Sigmoid colon (tissue), 7 donors: ENCODE measurements around the gene SUMF1. TPM values are rescaled to one million over a fixed set of nuclear protein-coding genes. Genes with fewer than 3 reads are reported as not detected.
A peak's percentile ranks its signal among the peaks of the same experiment; 100 is the strongest.

Experiments
- DNase-seq: peaks from one replicate; pipeline ENCODE4 v3.0.0-alpha.2; 2019
- H3K27ac ChIP-seq, 4 donors: fragments of 200-600 bp; sonication (generic); one replicate each; pipeline ENCODE4 v1.5.1; 2016 to 2019; ENCODE audit warnings: mild to moderate bottlenecking in 1 of 4
- H3K27me3 ChIP-seq, 3 donors: fragments of 200-600 bp; sonication (generic); one replicate each; pipeline ENCODE4 v1.5.1; 2019; ENCODE audit warnings: mild to moderate bottlenecking in 1 of 3
- H3K36me3 ChIP-seq, 4 donors: fragments of 200-600 bp; sonication (generic); one replicate each; pipeline ENCODE4 v1.5.1; 2016 to 2019
- H3K4me1 ChIP-seq, 4 donors: fragments of 200-600 bp; sonication (generic); one replicate each; pipeline ENCODE4 v1.5.1; 2017 to 2019
- H3K4me3 ChIP-seq, 4 donors: fragments of 200-600 bp; sonication (generic); one replicate each; pipeline ENCODE4 v1.5.1; 2017 to 2019; ENCODE audit warnings: mild to moderate bottlenecking in 2 of 4, moderate library complexity in 1 of 4
- H3K9me3 ChIP-seq, 4 donors: fragments of 200-600 bp in 3 of 4; sonication (generic) in 3 of 4; one replicate each; pipeline versions ENCODE4 v1.5.1 to v1.6.1; 2013 to 2019
- EP300 ChIP-seq, 4 donors: sonication (generic); formaldehyde crosslinking; IDR thresholded peaks; one replicate each; pipeline ENCODE4 v1.6.1; 2017; ENCODE audit warnings: antibody characterized with exemption in 4 of 4
- POLR2A ChIP-seq, 2 donors: fragments of 450-650 bp; IDR thresholded peaks; one replicate each; pipeline ENCODE4 v1.6.1; 2016; ENCODE audit warnings: antibody characterized with exemption in 2 of 2, mild to moderate bottlenecking in 2 of 2, moderate library complexity in 2 of 2
- POLR2AphosphoS5 ChIP-seq, 4 donors: sonication (generic); formaldehyde crosslinking; IDR thresholded peaks; one replicate each; pipeline ENCODE4 v1.6.1; 2017; ENCODE audit warnings: antibody characterized with exemption in 4 of 4
- WGBS, 2 donors: extraction: QIAGEN DNeasy Blood & Tissue Kit; methylation state at CpG; one replicate each; pipeline ENCODE4 v1.1.7; 2013; 5-methylcytosine and 5-hydroxymethylcytosine counted together
- intact Hi-C: fragments of 100-400 bp; cut with DNase I; formaldehyde crosslinking; loops from one replicate; pipeline ENCODE4 v1.15.1; 2023
- polyA plus RNA-seq, 3 donors: library from polyadenylated mRNA; stranded (reverse); fragments of 200-250 nt; gene quantifications; one replicate each; pipeline ENCODE4 v1.2.3, GENCODE V29; 2013
- total RNA-seq, 4 donors: library from RNA; depleted of rRNA; stranded (reverse); fragments of >200 nt; gene quantifications; one replicate each; pipeline ENCODE4 v1.1.0, GENCODE V29; 2016
- TF ChIP-seq, protein P1 (sequence below), 4 experiments: fragments of 450-650 bp in 3 of 4; fragments of 200-600 bp in 1 of 4; IDR thresholded peaks; one replicate each; pipeline ENCODE4 v1.5.1; 2016 to 2019; ENCODE audit warnings: antibody characterized with exemption in 4 of 4, mild to moderate bottlenecking in 3 of 4, moderate library complexity in 2 of 4
- donor health status: healthy with polysubstance abuse.
- donor health status: Bipolar disorder and iron deficiency.
- donor health status: healthy.

The SUMF1 gene
- total and polyA plus RNA-seq, 7 donors: 8.4 to 57.4 (median 23.3) TPM

DNA sequence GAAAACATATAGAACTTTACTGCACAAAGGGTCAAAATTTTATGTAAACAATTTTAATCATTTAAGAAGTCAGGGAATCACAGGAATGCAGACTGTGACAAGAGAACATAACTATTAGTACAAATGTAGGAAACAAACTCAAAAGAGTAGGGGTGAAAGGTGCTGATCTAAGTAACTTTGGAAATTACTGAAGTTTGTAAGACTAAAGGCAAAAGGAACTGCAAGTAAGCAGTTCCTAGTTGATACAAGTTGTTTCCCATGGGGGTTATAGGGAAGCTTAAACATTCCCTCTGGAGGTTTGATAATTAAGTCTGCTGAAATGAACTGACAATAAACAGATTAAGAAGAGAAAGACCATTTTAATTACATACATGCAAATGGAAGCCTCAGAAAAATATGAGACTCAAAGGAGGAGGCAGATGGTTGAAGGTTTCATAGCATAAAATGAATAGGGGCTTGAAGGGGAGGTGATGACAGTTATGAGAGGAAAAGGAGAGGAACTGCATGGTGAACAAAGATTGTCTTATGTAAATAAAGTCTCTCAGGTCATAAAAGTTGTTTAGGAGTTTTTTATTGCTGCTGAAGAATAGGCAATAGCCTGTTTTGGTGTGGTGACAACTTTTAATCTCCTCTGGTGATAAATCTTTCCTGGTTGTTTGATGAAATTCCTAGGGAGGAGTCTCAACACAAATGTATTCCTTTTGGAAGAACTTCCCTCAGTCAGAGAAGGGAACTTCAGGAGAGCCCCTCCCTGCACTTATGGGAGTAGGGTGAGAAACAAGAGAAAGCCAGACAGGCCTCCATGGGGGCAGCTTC, 146.8 kb downstream of the SUMF1 start:
- H3K4me1 ChIP-seq: peaks cover 0 to 22% (median 18%) of the 10 kb centered on the region in 4 donors
- no peak for DNase-seq
- H3K9me3 ChIP-seq: no peaks in the 10 kb centered on the region
- peaks cover 0 to 17% (median 4%) of the 10 kb centered on the region in 4 donors for H3K36me3 ChIP-seq
- intact Hi-C loops: no loop called here
- H3K4me3 ChIP-seq: no peak overlapping the region
- TF ChIP-seq POLR2AphosphoS5 (IDR thresholded peaks at IDR 0.05) (peak in 2 of 4 donors; percentile 38 to 43), POLR2A (IDR thresholded peaks at IDR 0.05) (no peak)
- H3K27me3 ChIP-seq: no peaks in the 10 kb centered on the region
- H3K27ac ChIP-seq: peak overlapping the region in 2 of 4 donors; percentile 15 to 20

DNA sequence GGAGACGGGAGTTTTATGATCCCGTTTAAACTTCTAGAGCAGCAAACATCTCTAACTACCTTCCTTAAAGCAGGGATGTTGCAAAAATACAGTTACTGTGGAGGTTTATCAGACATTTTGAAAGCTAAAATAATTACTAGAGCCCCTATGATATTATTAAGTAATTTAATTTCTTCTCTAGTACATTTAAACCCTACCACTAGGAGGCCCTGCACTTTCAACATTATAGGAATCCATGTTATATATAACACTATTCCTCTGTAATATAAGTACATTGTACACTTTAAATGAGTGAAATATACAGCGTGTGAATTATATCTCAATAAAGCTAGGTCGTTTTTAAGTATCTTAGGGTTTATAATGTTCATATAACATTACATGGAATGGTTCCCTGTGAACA, 152.4 kb downstream of the SUMF1 start:
- Histone ChIP-seq H3K9me3 (no peaks in the 10 kb centered on the region), H3K4me1 (peaks cover 0 to 6% (median 1%) of the 10 kb centered on the region in 4 donors), H3K4me3 (no peak overlapping the region), H3K27ac (peak overlapping the region in 1 of 4 donors; percentile 4), H3K36me3 (peaks cover 0 to 37% (median 4%) of the 10 kb centered on the region in 4 donors), H3K27me3 (no peaks in the 10 kb centered on the region)
- intact Hi-C loops: no loop called here
- 68 to 90% methylated on average over 4 of the region's 4 CpGs for WGBS, 2 donors
- TF ChIP-seq POLR2AphosphoS5 (IDR thresholded peaks at IDR 0.05) (no peak), POLR2A (IDR thresholded peaks at IDR 0.05) (no peak), EP300 (IDR thresholded peaks at IDR 0.05) (no peak)
- TF ChIP-seq, protein P1, sequence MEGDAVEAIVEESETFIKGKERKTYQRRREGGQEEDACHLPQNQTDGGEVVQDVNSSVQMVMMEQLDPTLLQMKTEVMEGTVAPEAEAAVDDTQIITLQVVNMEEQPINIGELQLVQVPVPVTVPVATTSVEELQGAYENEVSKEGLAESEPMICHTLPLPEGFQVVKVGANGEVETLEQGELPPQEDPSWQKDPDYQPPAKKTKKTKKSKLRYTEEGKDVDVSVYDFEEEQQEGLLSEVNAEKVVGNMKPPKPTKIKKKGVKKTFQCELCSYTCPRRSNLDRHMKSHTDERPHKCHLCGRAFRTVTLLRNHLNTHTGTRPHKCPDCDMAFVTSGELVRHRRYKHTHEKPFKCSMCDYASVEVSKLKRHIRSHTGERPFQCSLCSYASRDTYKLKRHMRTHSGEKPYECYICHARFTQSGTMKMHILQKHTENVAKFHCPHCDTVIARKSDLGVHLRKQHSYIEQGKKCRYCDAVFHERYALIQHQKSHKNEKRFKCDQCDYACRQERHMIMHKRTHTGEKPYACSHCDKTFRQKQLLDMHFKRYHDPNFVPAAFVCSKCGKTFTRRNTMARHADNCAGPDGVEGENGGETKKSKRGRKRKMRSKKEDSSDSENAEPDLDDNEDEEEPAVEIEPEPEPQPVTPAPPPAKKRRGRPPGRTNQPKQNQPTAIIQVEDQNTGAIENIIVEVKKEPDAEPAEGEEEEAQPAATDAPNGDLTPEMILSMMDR (IDR thresholded peaks at IDR 0.05): no peak
- DNase-seq: no peak

DNA sequence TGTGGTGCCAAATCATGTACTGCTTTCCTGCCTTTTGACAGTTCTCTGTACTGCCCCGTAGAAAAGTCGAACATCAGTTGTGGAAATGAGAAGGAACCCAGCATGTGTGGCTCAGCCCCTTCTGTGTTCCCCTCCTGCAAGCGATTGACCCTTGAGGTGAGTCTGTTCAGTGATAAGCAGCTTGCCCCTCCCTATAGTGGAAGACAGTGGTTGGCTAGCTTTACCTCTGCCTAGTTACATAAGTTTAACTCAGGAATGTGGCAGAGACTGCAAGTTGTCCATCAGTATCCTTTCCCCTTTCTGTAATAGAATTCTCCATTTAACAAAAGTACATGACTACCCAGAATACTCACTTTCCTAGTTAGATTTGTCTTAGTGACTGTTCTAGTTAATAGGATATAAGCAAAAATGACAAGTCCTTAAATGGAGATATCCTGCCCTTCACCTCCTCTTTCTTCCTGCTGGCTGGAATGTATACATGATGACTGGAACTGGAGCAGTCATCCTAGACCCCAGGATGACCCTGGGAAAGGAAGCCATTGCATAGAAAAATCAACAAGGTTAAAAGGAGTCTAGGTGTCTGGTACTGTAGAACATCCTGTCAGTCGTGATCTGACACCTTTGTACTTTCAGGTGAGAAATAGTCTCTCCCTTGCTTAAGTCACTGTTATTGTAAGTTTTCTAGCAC, 153.3 kb downstream of the SUMF1 start:
- Histone ChIP-seq H3K27ac (peak overlapping the region in 1 of 4 donors; percentile 4), H3K36me3 (peaks cover 0 to 37% (median 4%) of the 10 kb centered on the region in 4 donors), H3K27me3 (no peaks in the 10 kb centered on the region), H3K4me1 (peaks cover 0 to 12% (median 0%) of the 10 kb centered on the region in 4 donors), H3K9me3 (no peaks in the 10 kb centered on the region), H3K4me3 (no peak overlapping the region)
- TF ChIP-seq POLR2AphosphoS5 (IDR thresholded peaks at IDR 0.05) (no peak), EP300 (IDR thresholded peaks at IDR 0.05) (no peak), POLR2A (IDR thresholded peaks at IDR 0.05) (no peak)
- TF ChIP-seq, protein P1 (IDR thresholded peaks at IDR 0.05): no peak
- intact Hi-C loops: no loop called here
- WGBS, 2 donors: 85 to 90% methylated on average over 4 of the region's 4 CpGs
- no peak for DNase-seq

DNA sequence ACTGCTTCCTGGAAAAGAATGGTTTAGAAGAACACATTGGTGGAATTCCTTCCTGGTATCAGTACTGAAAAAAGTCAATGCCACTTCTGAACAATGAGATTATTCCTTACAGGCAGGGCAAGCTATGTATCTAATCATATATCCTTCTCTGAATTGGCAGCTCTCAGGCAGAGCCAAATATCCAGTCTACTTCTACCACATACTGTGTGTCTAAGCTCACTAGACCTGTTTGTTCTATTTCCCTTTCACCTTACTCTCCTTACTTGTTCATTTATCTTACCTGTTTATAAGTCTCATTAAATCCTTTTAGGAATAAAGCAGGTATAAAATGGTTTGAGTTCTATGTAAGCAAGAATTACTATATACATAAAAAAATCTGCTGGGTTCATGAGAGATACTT, 155.6 kb downstream of the SUMF1 start:
- Histone ChIP-seq H3K36me3 (peaks cover 0 to 30% (median 2%) of the 10 kb centered on the region in 4 donors), H3K27ac (no peak overlapping the region), H3K4me3 (no peak overlapping the region), H3K9me3 (no peaks in the 10 kb centered on the region), H3K27me3 (no peaks in the 10 kb centered on the region), H3K4me1 (peaks cover 0 to 25% (median 17%) of the 10 kb centered on the region in 4 donors)
- no peak for DNase-seq
- TF ChIP-seq, protein P1 (IDR thresholded peaks at IDR 0.05): no peak
- no peak for TF ChIP-seq POLR2A (IDR thresholded peaks at IDR 0.05)
- no peak for TF ChIP-seq EP300 (IDR thresholded peaks at IDR 0.05)
- no peak for TF ChIP-seq POLR2AphosphoS5 (IDR thresholded peaks at IDR 0.05)
- intact Hi-C loops: no loop called here

Other genes starting within 250 kb of the SUMF1 start
- gene SETMAR, start 163.9 kb downstream of the SUMF1 start, total RNA-seq: 10 to 100 TPM; 15.3 to 36.4 (median 28.6) TPM
- 10 to 100 TPM in 2 of 3 donors, 1 to 10 TPM in 1; 8.8 to 12.6 (median 10.6) TPM for gene SETMAR, start 163.9 kb downstream of the SUMF1 start, polyA plus RNA-seq
- 100 to 1,000 TPM; 111 to 206 (median 134) TPM for gene ITPR1, start 26.1 kb upstream of the SUMF1 start, total RNA-seq
- 10 to 100 TPM in 1 of 3 donors, 1 to 10 TPM in 2; 1.4 to 20.0 (median 4.2) TPM for gene ITPR1, start 26.1 kb upstream of the SUMF1 start, polyA plus RNA-seq